Aorta (tissue), 5 donors: Measurements from ENCODE around the gene RUFY2. TPM values are rescaled to one million over a fixed set of nuclear protein-coding genes. Genes with fewer than 3 reads are reported as not detected.
A peak's percentile ranks its signal among the peaks of the same experiment; 100 is the strongest.

Experiments
- ATAC-seq: fragments of 200-7000 bp; cut with Tn5 transposase; one replicate; pipeline ENCODE4 v1.9.1; 2022; ENCODE audit warnings: moderate library complexity; ENCODE audit not compliant: low FRiP score
- DNase-seq, 2 donors: peaks; one replicate each; pipeline ENCODE4 v3.0.0-alpha.2; 2020
- H3K27ac ChIP-seq, 2 donors: one replicate each; pipeline ENCODE4 v1.5.1; 2013; ENCODE audit warnings: low read length in 2 of 2, mild to moderate bottlenecking in 2 of 2, moderate library complexity in 2 of 2, control low read depth in 1 of 2, inconsistent platforms in 1 of 2, low read depth in 1 of 2
- H3K27me3 ChIP-seq, 2 donors: one replicate each; pipeline ENCODE4 v1.6.1; 2013; ENCODE audit warnings: control low read depth in 1 of 2, low read length in 1 of 2, mild to moderate bottlenecking in 1 of 2, moderate library complexity in 1 of 2; ENCODE audit not compliant: insufficient read depth in 2 of 2, control insufficient read depth in 1 of 2
- H3K36me3 ChIP-seq, 2 donors: one replicate each; pipeline ENCODE4 v1.6.1; 2013; ENCODE audit warnings: control low read depth in 1 of 2, low read length in 1 of 2, mild to moderate bottlenecking in 1 of 2; ENCODE audit not compliant: insufficient read depth in 2 of 2, control insufficient read depth in 1 of 2
- H3K4me1 ChIP-seq, 2 donors: one replicate each; pipeline ENCODE4 v1.6.1; 2013; ENCODE audit warnings: low read length in 2 of 2, control low read depth in 1 of 2, mild to moderate bottlenecking in 1 of 2, moderate library complexity in 1 of 2; ENCODE audit not compliant: insufficient read depth in 2 of 2, control insufficient read depth in 1 of 2
- H3K4me3 ChIP-seq, 2 donors: one replicate each; pipeline ENCODE4 v1.5.1; 2013; ENCODE audit warnings: low read length in 2 of 2, control low read depth in 1 of 2, mild to moderate bottlenecking in 1 of 2
- H3K9me3 ChIP-seq: one replicate; pipeline ENCODE4 v1.6.1; 2013; ENCODE audit warnings: mild to moderate bottlenecking, low read length; ENCODE audit not compliant: control insufficient read depth
- WGBS, 2 donors: extraction: QIAGEN DNeasy Blood & Tissue Kit; methylation state at CpG; one replicate each; pipeline ENCODE4 v1.1.7; 2013; 5-methylcytosine and 5-hydroxymethylcytosine counted together
- intact Hi-C, 2 donors: fragments of 100-400 bp; cut with DNase I; formaldehyde crosslinking; loops; one replicate each; pipeline versions ENCODE4 v1.14.2 to v1.15.0; 2022
- polyA plus RNA-seq, 2 donors: library from polyadenylated mRNA; stranded (reverse); fragments of 200-250 nt; gene quantifications; one replicate each; pipeline ENCODE4 v1.2.3, GENCODE V29; 2013
- total RNA-seq, 2 donors: library from RNA; stranded (reverse); fragmentation: NEBNext Ultra II Directional; extraction: Animal tissue kit (Norgen Biotek cat#: 25700); gene quantifications; one replicate each; pipeline ENCODE4 v1.2.1, GENCODE V29; 2021
- donor health status: healthy with polysubstance abuse.
- donor health status: Bipolar disorder and iron deficiency.
- donor health status: DM: no; HTN: no; CAD: no.
- donor health status: DM: no; HTN: no; CAD: no.
- donor health status: DM: yes; HTN: yes; CAD: no.

The RUFY2 gene
- total and polyA plus RNA-seq, 4 donors: 9.1 to 44.6 (median 23.2) TPM

- WGBS, 2 donors: 1% methylated on average over 10 of the region's 10 CpGs
These were observed 73.3 kb downstream of the RUFY2 start for GRCh38 chr10:68333440-68334431.

GRCh38 chr10:68333058-68333395 is 74.0 kb downstream of the RUFY2 start:
- no peaks in the 10 kb centered on the region for H3K36me3 ChIP-seq
- H3K9me3 ChIP-seq: no peaks in the 10 kb centered on the region
- H3K27me3 ChIP-seq: no peaks in the 10 kb centered on the region
- peak overlapping the region; percentile 60 to 94 for H3K4me3 ChIP-seq
- intact Hi-C loops: loop anchor here (2.0 to 10.0 kb wide), 3 partner anchors 258 to 568 kb away; partner anchors contain the start of genes DDX50 (in 1 of the 2), HERC4 (in 1 of the 2) and SIRT1 (in 1 of the 2)
- peak overlapping the region; percentile 84 to 95 for H3K27ac ChIP-seq
- no peak for DNase-seq
- no peak for ATAC-seq
- peaks cover 0 to 11% of the 10 kb centered on the region in 2 donors for H3K4me1 ChIP-seq
- 0 to 1% methylated on average over 10 of the region's 10 CpGs for WGBS, 2 donors

More at GRCh38 chr10:68333440-68334431, 73.3 kb downstream of the RUFY2 start:
- no peak for ATAC-seq
- Histone ChIP-seq H3K4me3 (peak overlapping the region; percentile 60 to 94), H3K27ac (peak overlapping the region in 1 of 2 donors; percentile 47), H3K4me1 (peaks cover 0 to 11% of the 10 kb centered on the region in 2 donors), H3K36me3 (no peaks in the 10 kb centered on the region), H3K27me3 (no peaks in the 10 kb centered on the region), H3K9me3 (no peaks in the 10 kb centered on the region)
- DNase-seq: no peak
- intact Hi-C loops: loop anchor here (2.0 to 10.0 kb wide), 3 partner anchors 259 to 567 kb away; partner anchors contain the start of genes DDX50 (in 1 of the 2), HERC4 (in 1 of the 2) and SIRT1 (in 1 of the 2)

GRCh38 chr10:68332259-68333057 is 74.6 kb downstream of the RUFY2 start, which contains the start of gene PBLD:
PBLD (minus strand) TSS chr10:68332928; CDS start chr10:68306844, 26,084 bp downstream.
- peak; percentile 83 to 86 for DNase-seq
- Histone ChIP-seq H3K4me3 (peak within 1 kb of the TSS; percentile 60 to 94), H3K4me1 (peaks cover 0 to 8% of the 10 kb centered on the region in 2 donors), H3K27me3 (no peaks in the 10 kb centered on the region), H3K36me3 (no peaks in the 10 kb centered on the region), H3K9me3 (no peaks in the 10 kb centered on the region), H3K27ac (peak within 1 kb of the TSS; percentile 84 to 95)
- 0% methylated on average over 51 of the region's 51 CpGs for WGBS, 2 donors
- peak; percentile 69 for ATAC-seq
- intact Hi-C loops: loop anchor here (1.0 to 10.0 kb wide), 4 partner anchors 258 to 568 kb away; partner anchors contain the start of genes SIRT1 (in 2 of the 2), DDX50 (in 1 of the 2) and HERC4 (in 1 of the 2)

- Histone ChIP-seq H3K36me3 (no peaks in the 10 kb centered on the region), H3K27me3 (no peaks in the 10 kb centered on the region), H3K4me1 (peaks cover 0 to 8% of the 10 kb centered on the region in 2 donors), H3K4me3 (peak within 1 kb of the TSS; percentile 60 to 94), H3K9me3 (no peaks in the 10 kb centered on the region), H3K27ac (peak within 1 kb of the TSS; percentile 84 to 95)
- WGBS, 2 donors: 0% methylated on average over 73 of the region's 73 CpGs
- intact Hi-C loops: loop anchor here (1.0 to 10.0 kb wide), 4 partner anchors 257 to 569 kb away; partner anchors contain the start of genes SIRT1 (in 2 of the 2), DDX50 (in 1 of the 2) and HERC4 (in 1 of the 2)
- ATAC-seq (peak; percentile 97), DNase-seq (peak; percentile 99)
These were observed 75.4 kb downstream of the RUFY2 start, which contains the start of gene HNRNPH3 for GRCh38 chr10:68331455-68332258. HNRNPH3 (plus strand) TSS chr10:68332064; CDS start chr10:68337222, 5,158 bp downstream.

GRCh38 chr10:68330852-68331454 is 76.1 kb downstream of the RUFY2 start:
- ATAC-seq (no peak), DNase-seq (peak; percentile 53 to 82)
- WGBS, 2 donors: 3 to 7% methylated on average over 29 of the region's 29 CpGs
- H3K27ac ChIP-seq: peak overlapping the region; percentile 62 to 78
- peak overlapping the region; percentile 28 to 94 for H3K4me3 ChIP-seq
- H3K9me3 ChIP-seq: no peaks in the 10 kb centered on the region
- no peaks in the 10 kb centered on the region for H3K27me3 ChIP-seq
- H3K36me3 ChIP-seq: no peaks in the 10 kb centered on the region
- peaks cover 0 to 6% of the 10 kb centered on the region in 2 donors for H3K4me1 ChIP-seq
- intact Hi-C loops: loop anchor here in 1 of 2 donors (10.0 kb wide), 2 partner anchors 256 to 446 kb away; partner anchors contain the start of genes HERC4 and SIRT1

- no peaks in the 10 kb centered on the region for H3K27me3 ChIP-seq
- no peaks in the 10 kb centered on the region for H3K36me3 ChIP-seq
- WGBS, 2 donors: 97% methylated on average over 1 of the region's 1 CpG
- no peaks in the 10 kb centered on the region for H3K4me1 ChIP-seq
- no peak overlapping the region for H3K27ac ChIP-seq
- no peak overlapping the region for H3K4me3 ChIP-seq
- DNase-seq (no peak), ATAC-seq (no peak)
- no peaks in the 10 kb centered on the region for H3K9me3 ChIP-seq
- intact Hi-C loops: no loop called here
These were observed 77.6 kb downstream of the RUFY2 start for GRCh38 chr10:68329506-68329861.

GRCh38 chr10:68327889-68328786 is 78.9 kb downstream of the RUFY2 start:
- 54 to 56% methylated on average over 4 of the region's 4 CpGs for WGBS, 2 donors
- Histone ChIP-seq H3K4me1 (no peaks in the 10 kb centered on the region), H3K4me3 (no peak overlapping the region), H3K36me3 (no peaks in the 10 kb centered on the region), H3K27me3 (no peaks in the 10 kb centered on the region), H3K9me3 (no peaks in the 10 kb centered on the region), H3K27ac (no peak overlapping the region)
- intact Hi-C loops: no loop called here
- no peak for ATAC-seq
- DNase-seq: no peak
